HG03097 (cell line): ENCODE results near the gene GJA4.

ENCODE experiments used
- ATAC-seq: cut with Tn5 transposase; IDR thresholded peaks from one replicate; pipeline ENCODE4 v1.9.1; 2021; ENCODE audit not compliant: unreplicated experiment, low FRiP score

GJA4 gene

GRCh38 chr1:34827341-34827941, 34.6 kb downstream of the GJA4 start:
- ATAC-seq: no peak

- ATAC-seq: no peak
Measured at GRCh38 chr1:34828611-34829010, 35.8 kb downstream of the GJA4 start.

DNA sequence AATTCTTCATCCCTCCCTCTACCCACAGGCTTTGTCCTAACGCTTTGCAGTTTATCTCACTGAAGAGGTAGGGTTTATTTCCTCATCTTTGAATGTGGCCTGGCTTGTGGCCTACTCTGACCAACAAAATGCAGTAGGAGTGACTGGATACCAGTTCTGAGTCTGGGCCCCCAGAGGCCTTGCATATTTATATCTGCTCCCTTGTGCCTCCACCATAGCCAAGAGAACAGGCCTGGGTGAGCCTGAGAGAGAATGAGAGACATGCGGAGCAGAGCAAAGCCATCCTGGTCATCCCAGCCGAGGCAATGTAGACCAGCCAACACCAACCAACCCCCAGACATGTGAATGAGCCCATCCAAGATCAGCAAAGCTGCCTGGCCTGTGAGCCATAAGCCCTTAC, 36.5 kb downstream of the GJA4 start:
- no peak for ATAC-seq

- no peak for ATAC-seq
Measured at GRCh38 chr1:34831721-34832246, 39.0 kb downstream of the GJA4 start.

GRCh38 chr1:34833711-34834110, 40.9 kb downstream of the GJA4 start:
- no peak for ATAC-seq

DNA sequence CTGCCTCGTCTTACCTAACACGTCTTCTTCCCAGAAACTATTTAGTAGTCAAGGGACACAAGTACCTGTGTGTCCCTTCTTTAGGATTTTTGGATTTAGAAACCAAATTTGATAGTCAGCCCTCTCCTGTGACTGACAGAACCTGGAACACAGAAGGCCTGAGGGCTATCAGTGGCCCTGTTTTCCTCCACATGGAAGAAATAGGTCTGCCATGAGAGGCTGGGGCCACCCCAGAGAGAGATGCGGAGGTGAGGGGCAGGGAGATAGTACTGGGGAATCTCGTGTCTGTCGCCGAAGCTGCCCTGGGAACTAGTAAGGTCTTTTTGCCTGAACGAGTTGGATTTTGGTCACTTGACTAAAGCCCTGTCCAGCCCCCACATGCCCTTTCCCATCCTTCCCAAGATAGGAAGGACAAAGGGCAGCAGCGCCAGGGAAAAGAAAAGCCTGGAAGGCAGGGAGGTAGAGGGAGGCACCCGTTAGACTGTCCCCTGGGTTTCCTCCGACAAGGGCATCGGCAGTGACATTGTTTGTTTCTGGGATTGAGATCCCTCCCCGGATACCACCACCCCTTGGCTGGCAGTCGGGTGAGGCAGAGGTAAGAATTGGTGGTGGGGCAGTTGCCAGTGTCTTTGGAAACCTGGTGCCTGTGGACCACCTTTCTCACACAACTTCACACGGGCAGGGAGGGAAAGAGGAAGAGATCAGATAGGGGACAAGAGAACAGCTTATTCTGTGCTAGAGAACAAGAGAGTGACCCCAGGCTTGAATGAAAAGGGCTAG, 46.9 kb downstream of the GJA4 start:
- no peak for ATAC-seq

DNA sequence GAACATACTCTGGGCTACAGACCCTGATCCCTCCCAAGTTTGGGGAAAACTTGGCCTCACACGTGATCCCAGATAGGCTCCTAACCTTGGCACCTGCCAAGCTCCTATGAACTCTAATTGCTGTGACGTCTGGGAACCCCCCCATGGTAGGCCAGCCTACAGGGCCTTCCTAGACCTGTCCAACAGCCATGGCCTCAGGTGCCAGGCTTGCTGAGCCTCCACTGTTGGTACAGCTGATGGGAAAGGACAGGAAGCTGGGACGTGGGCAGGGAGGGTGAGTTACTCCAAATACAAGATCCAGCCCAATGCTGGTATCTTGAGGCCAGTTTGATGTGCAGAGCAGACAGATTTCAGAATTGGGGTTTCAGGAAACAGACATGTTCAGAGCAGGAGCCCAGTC, 47.6 kb downstream of the GJA4 start:
- no peak for ATAC-seq

DNA sequence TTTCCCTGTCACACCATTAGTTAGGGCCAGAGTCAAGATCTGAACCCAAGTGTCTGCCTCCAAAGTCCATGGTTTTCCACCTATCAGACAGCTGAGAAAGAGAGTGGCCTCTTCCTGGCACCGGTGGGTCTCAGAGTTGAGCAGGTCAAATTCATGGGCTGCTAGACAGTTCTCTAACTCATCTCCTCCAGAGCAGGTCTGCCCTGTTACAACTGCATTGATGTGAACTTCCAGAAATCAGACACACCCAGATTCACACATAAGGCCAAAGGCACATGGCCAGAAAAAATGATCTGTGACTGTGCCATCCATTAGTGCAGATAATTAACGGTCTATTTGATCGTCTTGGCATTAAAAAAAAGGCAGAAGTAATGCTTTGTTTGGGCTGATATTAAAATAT, 49.3 kb downstream of the GJA4 start:
- ATAC-seq: no peak

GRCh38 chr1:34842952-34843371, 50.2 kb downstream of the GJA4 start:
- ATAC-seq: no peak

- no peak for ATAC-seq
Measured at GRCh38 chr1:34843392-34844251, 50.8 kb downstream of the GJA4 start.

DNA sequence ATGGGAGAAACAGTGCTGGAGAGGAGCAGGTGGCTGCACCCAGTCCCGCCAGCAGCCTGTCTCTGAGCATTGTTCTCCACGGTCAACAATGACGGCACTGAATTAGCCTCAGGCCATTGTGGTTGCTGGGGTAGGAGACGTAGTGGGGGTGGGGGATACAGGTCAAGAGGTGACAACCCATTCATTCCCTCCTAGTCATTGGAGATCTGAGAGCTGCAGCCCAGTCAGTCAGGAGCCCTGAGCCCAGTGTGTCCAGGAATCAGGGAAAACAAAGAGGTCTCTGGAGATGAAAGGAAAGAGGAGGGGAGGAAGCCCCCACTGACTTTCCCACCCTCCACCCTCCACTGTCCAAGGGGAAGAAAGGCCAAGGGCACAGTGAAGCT, 51.4 kb downstream of the GJA4 start:
- no peak for ATAC-seq
